CD4-positive, alpha-beta T cell treated with Interleukin-4 for 1 hour (primary cell): Measurements from ENCODE around the gene CMTR1.
A peak's percentile ranks its signal among the peaks of the same experiment; 100 is the strongest.
"Not testable (repeated sequence)": the region's sequence is repeated elsewhere in the genome, so short reads cannot be mapped to it uniquely, and the experiment has no call there.

Experiments used
- DNase-seq, 2 donors: peaks; one replicate each; pipeline ENCODE4 v3.0.0-alpha.2; 2020 to 2022

Gene CMTR1

DNA sequence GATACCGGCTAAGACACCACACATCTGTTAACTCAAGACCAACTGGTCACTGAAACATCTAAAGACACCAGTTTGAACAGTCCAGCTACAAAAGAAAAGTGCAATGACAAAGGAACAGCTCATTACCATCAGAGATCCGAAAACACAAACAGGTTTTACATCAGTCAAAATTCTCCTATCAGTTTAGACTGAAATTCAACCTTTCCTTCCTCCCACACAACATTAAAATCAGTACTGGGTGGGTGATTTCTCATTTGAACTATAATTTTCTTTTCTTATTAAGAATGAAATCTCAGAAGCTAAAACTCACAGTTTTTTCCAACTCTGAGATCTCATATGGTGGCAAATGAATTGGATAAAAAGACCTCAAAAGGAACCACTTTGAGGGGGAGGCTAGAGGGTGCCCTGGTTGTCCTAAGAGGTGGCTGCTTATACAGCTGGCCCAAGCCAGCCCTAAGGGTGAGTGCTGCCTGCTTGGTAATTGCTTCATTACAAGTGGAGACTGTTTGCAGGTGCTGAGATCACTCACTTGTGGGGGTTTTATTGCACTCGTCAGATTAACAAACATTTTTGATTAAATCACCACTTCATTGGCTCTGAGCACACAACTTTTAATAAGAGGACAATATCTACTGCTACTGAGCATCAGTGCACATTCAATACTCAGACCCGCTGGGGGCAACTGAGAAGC lies 62.4 kb downstream of the CMTR1 start:
- DNase-seq: no peak

GRCh38 chr6:37496951-37497885 lies 64.2 kb downstream of the CMTR1 start:
- DNase-seq: no peak

- peak; percentile 97 for DNase-seq
Measured at GRCh38 chr6:37499433-37500293, 66.6 kb downstream of the CMTR1 start, which contains the start of gene CCDC167. TSS of gene CCDC167 (minus strand) at chr6:37499893. CDS start at chr6:37499863, 30 bp downstream.

- DNase-seq: no peak
Measured at GRCh38 chr6:37500294-37500608, 67.2 kb downstream of the CMTR1 start.

GRCh38 chr6:37500904-37501303 lies 67.9 kb downstream of the CMTR1 start:
- DNase-seq: not testable (repeated sequence)

DNA sequence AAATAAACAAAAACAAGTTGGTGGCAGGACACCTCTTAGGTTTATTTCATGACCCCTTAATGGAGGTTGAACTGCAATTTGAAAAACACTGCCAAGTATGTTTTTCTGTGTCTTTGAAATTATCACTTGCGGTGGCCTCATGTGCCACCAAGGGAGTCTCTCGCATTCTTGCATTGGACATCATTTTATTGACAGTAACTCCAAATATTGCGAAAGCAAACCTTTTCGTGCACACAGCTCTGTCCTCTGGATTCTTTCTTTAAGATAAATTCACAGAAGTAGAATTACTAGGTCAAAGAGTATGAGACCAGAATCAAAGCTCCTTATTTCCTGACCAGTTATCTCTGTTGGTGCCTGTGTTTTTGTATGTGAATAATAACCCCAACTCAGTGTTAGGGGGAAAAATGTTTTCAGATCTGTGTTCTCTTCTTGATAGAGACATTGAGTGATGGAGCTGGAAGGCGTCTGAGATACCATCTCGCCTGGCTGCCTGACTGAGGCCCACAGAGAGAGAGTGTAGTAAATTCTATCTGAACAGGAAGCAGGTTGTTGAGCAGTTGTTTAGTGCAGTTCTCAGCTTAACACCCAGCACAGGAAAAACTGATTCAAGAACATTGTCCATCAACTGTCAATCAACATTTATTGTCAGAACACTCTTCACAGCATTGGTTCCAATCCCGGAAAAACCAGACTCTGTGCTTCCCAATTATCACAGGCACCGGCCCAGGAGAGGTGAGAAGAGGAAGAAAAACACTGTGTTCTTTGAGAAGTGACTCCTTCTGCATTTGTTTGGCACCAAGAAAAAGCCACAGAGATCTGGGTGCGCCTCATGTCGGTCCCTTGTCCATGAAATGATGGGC lies 68.8 kb downstream of the CMTR1 start:
- DNase-seq: peak; percentile 54 to 75

- DNase-seq: peak; percentile 87 to 94
Measured at GRCh38 chr6:37502703-37503291, 69.8 kb downstream of the CMTR1 start.

DNA sequence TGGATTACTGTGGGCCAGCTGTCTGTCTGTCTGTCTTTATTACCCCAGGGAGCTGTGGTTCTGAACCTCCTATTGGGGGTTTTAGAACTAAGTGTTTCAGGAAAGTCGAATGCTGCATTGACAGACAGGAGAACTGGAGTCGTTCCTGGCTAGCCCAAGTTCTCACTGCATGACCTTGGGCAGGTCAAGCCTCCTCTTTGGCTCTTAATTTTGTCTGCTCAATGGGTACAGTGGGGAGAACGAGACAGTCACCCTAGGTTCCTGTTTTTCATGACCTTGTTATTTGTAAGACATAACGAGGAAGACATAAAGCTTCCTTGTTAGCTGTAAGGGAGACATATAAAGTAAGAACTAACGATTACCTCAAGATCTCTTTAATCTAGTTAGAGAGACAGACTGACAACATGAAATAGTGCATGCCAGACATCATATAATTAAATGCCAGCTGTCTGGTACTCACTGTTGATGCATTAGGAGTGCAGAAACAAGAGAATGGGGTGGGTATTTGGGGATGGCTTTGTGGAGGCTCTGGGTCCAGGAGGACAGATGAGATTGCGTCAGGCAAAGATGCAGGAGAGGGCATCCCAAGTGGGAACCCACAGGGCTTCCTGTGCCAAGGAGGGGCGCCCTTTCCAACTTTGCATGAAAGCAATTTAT lies 70.4 kb downstream of the CMTR1 start:
- no peak for DNase-seq

DNA sequence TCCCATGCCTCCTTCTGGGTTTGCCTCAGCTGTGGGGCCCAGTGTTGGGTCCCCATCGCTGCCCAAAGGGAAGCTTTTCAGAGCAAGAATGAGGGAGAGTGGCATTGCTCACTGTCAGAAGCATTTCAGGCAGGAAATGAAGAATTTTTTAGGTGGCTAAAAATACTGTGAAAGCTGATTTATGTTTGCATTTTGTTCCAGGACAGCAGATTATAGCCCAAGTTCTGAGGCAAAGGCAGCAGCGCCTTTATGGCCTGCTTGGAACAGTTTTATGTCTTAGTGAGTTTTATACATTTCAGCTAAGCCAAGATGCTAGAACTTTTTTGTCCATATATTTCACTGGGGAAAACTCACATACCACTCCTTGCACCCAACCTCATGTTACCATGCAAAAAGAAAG lies 71.0 kb downstream of the CMTR1 start:
- no peak for DNase-seq

DNA sequence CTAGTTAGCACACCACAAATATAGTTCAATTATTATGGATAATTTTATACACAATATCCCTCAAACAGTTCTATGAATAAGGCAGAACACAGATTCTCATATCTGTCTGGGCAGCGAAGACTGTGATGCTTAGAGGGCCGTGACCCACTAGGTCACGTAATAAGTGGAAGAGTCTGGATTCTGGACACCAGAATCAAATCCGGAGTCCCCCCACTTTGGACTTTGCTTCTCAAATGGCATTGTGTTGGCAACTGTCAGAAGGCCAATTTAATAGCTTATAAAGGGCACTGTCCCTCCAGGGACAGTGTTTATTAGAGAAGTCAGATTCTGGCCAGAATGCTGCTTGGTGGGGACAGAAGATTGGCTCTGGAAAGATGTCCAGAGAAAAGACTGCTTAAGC lies 73.5 kb downstream of the CMTR1 start:
- DNase-seq: no peak

GRCh38 chr6:37507077-37507476 lies 74.1 kb downstream of the CMTR1 start:
- DNase-seq: no peak

DNA sequence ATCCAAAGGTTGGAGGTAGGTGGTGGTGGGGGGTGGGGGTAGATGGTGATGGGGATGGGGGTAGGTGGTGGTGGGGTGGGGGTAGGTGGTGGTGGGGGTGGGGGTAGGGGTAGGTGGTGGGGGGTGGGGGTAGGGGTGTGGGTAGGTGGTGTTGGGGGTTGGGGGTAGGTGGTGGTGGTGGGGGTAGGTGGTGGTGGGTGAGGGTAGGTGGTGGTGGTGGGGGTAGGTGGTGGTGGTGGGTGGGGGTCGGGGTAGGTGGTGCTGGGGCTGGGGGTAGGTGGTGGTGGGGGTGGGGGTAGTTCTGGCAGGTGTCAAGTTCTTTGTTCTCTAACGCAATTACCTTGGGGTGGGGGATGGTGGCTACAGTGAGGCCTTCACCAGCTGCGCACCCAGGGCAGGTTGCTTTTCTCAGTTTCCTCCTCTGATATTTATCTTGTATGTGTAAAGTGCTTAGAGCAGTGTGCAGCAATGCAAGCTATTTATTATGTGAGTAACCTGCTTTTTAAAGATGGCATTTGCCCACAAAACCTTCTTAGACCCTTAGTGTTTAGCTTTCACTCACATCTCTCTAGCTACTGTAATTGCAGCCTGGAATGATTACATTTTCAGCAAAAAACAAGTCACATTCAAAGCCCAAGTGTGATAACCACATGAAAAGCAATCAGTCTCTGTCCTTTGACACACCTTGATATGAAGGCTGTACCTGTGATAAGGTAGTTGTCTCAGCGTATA lies 74.8 kb downstream of the CMTR1 start:
- peak; percentile 55 to 64 for DNase-seq

- no peak for DNase-seq
Measured at GRCh38 chr6:37511201-37511600, 78.2 kb downstream of the CMTR1 start.

GRCh38 chr6:37511910-37512399 lies 78.9 kb downstream of the CMTR1 start:
- no peak for DNase-seq

GRCh38 chr6:37512400-37513011 lies 79.5 kb downstream of the CMTR1 start:
- no peak for DNase-seq

GRCh38 chr6:37513155-37513554 lies 80.1 kb downstream of the CMTR1 start:
- no peak for DNase-seq

DNA sequence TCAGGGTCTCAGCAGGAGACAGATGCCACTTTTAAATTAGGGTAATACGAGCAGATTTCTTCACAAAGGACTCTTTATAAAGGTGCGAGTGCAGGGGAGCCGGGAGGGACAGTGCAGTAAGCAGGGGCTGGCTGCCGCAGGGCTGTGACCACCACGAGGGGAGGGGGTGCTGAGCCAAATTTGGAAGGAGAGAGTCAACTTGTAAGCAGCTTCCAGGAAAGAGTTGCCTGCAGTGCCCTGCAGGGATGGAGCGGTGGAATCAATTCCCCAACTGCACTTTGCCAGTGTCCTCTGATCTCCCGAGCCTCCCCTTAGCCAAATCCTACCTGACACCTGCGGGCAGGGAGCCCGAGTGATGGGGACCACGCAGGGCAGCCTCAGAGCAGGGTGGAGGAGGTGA lies 80.6 kb downstream of the CMTR1 start:
- DNase-seq: no peak

DNA sequence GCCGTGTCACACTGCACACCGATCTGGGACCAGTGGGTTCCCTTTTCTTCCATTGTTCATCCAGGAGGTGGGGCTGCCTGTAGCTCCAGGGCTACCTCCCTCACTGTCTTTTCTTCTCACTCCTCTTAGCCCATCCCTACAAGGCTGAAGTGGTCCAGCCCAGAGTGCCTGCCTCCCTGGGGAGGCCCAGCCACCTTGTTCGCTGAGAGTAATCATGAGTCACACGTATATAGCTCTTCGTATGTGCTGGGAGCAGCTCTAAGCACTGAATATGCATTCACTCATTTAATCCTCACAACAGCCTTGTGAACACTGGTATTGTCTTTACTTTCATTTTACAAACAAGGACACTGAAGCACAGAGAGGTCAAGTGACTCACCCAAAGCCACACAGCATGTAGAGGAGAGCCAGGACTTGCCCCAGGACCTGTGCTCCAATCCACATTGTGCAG lies 81.3 kb downstream of the CMTR1 start:
- DNase-seq: peak in 1 of 2 donors; percentile 41

DNA sequence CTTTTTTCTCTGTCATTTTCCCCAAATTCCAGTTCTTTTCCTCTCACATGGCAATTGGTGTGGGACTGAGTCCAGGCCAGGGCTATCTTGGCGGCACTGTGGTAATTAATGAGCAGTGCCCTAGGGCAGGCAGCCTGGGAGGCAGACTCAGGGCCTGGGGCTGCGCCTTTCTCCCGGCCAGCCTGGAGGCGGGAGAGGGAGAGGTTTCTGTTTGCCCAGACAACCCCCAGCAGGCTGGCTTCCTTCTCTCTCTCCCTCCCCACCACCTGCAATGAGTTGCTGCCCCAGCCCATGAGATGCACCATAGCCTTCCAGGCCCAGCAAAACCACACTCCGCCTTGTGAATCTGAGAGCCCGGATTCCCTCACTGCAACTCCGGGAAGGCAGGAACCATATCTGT lies 81.8 kb downstream of the CMTR1 start:
- no peak for DNase-seq

GRCh38 chr6:37515712-37516075 lies 82.7 kb downstream of the CMTR1 start:
- no peak for DNase-seq
